Occipital lobe (tissue), 2 donors: ENCODE results near the gene GNAI2. TPM values are rescaled to one million over a fixed set of nuclear protein-coding genes. Genes with fewer than 3 reads are reported as not detected.
"Not testable (repeated sequence)": the region's sequence is repeated elsewhere in the genome, so short reads cannot be mapped to it uniquely, and the experiment has no call there.

Experiments
- DNase-seq: peaks from one replicate; lab custom pipeline; 2025; lab: John Stamatoyannopoulos, UW
- total RNA-seq: library from RNA; depleted of rRNA; stranded (reverse); fragments of >200 nt; gene quantifications from one replicate; pipeline ENCODE4 v1.2.3, GENCODE V29; 2014

GNAI2 gene
- total RNA-seq, 1 donor from 2014 or later, result 84.5 TPM

DNA sequence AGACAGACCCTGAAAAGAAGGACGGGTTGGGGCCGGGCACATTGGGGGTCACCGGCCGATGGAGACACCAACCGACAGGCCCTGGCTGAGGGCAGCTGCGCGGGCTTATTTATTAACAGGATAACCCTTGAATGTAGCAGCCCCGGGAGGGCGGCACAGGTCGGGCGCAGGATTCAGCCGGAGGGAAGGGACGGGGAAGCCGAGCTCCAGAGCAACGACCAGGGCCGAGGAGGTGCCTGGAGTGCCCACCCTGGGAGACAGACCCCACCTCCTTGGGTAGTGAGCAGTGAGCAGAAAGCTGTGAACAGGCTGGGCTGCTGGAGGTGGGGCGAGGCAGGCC is 40.7 kb downstream of the GNAI2 start:
- no peak for DNase-seq

DNA sequence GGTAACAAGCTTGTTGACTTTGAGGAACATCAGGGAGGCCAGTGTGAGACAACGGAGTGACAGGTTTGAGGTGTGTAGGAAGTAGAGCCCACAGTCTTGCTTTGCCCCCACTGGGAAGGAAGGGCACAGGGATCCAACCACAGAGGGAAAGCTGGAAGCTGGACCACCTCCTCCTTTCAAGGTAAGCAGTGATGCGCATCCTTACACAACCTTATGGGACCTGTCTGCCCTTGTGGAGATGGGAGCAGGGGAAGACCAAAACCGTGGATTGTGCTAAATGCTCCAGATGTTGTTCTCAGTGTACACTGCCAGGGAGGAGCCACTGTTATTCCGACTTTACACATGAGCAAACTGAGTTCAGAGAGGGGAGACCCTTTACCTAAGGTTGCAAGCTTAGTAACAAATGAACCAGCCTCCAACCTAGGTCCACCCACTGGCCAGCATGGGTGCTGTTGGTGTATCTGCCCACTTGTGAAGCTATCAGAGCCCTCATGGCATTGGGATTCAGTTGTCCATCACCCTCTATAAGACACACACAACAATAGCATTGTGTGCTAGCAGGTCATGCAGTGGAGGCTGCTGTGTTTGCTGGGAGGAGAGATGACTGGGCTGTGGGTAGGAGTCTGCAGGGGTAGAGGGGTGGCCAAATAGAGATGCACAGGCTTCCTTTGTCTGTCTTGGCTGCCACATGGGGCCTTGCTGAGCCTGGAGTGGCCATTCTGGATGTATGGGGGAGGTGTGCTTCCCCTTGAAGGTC is 42.3 kb downstream of the GNAI2 start:
- DNase-seq, result no peak

DNA sequence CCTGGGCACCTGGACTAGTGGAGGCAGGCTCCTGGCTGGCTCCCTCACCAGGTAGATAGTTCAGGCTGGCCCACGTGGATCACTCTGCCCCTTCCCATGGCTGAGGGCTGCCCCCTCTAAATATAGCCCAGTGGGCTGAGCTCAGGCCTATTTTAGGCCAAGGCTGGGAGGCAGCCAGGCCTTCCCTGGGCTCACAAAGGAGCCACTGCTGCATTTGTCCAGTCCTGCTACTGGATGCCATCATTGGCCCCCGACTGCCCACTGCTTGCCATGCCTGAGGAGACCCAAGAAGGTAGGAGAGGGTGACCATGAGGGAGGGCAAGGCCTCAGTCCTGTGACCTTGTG is 42.8 kb downstream of the GNAI2 start, which contains the start of gene LSMEM2:
LSMEM2 (plus strand) TSS at position 208 of the 345 bp plus-strand sequence; CDS start at position 235, 27 bp downstream.
- DNase-seq, result no peak

DNA sequence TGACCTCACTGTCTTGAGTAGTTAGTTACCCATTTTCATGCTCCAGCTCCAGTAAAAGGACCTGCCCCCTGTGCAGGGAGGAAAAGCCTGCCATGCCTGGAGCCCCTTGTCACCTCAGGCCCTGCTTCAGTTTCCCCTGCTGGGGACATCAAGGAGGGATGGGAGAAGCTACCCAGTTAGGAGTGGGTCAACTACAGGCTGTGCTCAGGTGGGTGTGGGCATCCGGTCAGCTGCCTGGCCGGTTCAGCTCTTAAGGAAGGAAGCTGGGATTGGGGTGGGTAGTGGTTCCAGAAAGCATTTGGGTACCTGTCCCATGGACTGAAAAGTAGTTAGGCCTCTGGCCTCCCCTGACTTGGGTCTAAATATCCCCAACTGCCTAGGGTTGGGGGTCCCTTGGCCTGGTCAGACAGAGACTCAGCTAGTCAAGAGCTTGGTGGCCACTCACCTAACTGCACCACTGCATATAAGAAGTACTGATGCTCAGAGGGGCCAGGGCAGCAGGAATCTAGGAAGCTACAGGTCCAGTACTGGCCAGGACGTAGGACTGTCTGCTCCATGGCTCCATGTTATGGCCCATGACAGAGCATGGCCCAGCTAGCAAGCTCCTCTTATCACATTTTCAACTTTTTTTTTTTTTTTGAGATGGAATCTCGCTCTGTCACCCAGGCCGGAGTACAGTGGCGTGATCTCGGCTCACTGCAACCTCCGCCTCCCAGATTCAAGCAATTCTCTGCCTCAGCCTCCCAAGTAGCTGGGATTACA is 43.4 kb downstream of the GNAI2 start:
- no peak for DNase-seq

DNA sequence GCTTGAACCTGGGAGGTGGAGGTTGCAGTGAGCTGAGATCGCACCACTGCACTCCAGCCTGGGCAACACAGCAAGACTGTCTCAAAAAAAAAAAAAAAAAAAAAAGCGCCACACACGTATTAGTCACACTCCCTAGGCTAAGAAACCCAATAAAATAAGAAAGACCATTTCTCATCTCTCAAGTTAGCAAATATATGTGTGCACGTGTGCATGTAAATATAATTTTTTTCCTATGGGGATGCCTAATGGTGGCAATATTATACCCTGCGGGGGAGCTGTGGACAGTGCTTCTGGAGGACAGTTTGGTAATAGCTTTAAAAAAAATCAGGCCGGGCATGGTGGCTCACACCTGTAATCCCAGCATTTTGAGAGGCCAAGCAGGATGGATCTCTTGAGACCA is 48.1 kb downstream of the GNAI2 start:
- DNase-seq, result not testable (repeated sequence)

DNA sequence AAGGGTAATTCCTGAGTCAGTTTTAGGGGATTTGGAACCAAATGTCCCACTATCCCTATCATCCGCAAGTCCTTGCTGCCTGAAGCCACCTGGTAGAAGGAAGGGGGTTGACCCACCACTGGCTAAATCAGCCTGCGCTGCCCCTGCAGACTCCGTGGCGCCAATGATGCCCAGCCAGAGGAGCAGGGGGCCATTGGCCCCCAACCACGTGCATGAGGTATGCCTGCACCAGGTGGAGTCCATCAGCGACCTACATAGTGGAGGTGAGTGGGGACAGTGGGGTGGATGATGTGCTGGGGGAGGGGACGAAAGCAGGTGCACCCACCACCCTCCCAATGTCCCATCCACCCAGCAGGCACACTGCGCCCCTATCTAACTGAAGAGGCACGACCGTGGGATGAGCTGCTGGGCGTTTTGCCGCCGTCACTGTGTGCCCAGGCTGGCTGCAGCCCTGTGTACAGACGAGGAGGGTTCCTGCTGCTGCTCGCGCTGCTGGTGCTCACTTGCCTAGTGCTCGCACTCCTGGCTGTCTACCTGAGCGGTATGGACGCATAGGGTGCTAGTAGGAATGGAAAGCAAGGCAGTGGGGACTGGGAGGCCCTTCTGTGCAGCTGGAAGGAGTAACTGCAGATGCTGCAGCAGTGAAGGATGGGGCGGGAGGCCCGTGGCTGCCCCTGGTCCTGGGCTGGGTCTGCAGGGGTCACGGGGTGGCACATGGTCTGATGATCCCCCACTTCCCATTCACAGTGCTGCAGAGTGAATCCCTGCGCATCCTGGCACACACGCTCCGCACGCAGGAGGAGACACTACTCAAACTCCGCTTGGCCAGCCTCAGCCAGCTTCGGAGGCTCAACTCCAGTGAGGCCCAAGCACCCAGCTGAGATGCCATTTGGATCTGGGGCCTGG is 50.6 kb downstream of the GNAI2 start:
- no peak for DNase-seq

DNA sequence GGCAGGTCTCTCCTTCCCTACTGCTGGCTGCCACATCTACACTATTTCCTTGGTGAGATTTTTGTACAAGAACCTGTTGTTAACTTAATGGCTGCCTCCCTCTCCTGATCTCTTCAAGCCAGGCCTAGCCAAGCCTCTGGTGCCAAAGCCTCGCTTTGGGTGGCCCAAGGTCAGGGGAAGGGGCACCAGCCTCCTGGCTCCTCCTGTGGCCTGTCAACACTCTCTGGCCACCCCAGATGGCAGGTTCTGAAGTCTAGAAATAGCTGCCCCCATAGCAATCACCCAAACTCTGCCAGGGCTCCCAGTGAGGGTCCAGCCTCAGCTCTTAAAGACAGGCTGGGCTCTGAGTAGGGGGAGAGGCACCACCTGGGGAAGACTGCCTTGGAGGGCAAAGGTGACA is 51.3 kb downstream of the GNAI2 start:
- DNase-seq, result no peak

DNA sequence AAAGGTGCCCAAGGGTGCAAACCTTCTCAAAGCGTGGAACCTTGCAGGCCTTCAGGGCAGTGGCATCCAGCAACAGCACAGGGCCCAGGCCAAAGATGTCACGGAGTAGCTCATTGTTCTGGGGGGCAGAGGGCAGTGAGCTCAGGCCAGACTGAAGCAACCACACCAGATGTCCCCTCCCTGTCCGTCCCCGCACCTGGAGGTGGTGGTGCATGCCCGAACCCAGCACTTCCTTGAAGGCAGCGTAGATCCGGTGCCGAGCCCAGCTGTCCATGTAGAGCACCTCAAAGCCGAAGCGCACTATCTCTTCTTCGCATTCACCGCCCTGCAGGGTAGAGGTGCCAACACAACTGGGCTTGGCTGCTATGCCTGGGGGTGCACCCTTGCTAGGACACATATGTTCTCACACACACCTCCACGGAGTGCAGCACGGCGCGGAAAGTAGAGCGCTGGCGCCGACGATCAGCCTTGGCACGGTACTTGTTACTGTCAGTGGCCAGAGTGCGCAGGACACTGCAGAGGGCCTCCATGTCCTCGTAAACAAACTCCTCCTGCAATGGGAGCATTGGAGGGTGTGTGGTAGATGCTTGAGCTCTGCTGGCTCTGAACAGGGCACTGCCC is 52.5 kb downstream of the GNAI2 start:
- no peak for DNase-seq

DNA sequence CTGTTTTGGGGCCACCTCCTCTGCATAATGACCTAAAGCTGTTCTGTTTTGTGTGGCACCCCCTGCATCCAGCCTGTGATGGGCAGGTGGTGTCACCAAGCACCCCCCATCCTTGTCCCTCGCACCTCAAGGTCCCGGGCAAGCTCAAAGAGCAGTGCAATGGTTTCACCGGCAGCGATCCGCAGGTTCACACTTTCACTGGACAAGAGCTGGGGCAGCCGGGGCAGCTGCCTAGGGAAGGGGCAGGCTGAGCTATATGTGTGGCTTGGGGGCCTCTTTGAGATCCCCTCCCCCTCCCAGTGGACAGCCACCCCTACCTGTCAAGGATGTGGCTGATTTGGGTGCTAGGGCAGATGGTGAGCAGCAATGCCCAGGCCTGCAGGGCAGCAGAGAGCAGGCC is 53.1 kb downstream of the GNAI2 start:
- no peak for DNase-seq

DNA sequence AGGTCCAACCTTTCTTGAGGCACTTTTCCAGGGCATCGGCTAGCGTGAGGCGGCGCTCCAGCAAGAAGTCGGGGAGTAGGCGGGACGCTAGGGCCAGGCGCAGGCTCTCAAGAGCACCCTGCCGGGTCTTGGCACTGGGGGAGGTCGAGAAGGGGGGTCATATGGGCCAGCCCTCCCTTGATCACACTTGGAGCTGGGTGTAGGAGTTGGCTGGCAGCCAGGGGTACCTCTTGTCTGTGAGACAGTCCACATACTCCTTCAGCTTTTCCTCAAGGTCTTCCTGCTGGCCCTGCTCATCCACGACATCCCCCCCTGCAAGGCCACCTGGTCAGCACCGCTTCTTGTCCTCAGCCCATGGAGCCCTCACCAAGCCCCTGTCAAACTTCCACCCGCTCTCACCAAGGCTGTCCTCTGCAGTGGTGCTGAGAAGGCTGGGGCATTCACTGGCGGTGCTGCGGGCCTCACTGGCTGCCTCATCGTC is 54.2 kb downstream of the GNAI2 start:
- DNase-seq, result no peak

DNA sequence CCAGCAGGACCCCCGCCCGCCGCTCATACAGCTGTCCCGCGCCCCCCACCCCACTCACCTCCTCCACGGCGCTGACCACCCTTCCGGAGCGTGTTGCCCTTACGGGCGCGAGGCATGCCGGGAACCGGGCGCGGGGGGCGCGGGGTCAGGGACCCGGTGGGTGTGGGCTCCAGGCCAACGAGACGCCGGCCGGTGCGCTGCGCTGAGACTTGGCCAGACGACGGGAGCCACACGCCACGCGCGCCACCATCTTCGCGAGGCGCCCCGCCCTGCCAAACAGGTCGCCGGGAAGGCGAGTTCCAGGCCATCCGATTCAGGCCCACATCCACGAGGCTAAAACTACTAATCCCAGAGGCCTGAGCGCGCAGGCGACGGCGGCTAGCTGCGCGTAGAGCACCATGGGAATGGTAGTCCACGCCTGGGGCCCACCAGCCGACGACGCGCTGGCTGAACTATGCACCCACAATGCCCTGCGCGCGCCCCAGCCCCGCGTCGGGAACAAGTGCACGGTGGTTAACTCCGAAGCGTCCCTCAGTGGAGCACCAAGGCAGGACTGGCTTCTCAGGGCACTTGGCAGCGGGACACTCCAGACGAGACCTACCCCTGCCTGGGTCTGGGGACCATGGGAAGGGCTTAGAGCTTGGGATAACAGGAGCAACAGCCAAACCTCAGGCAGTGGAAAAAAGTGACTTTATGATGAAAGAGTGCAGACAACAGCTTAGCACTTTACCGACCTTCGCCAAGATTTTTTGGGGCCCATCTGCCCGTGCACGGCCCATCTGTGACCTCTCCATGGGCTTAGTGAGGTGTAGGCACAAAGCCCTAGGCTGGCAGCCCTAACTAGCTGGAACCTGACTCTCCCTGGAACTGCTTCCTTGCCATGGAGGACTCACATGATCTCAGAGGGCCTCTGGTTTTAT is 56.4 kb downstream of the GNAI2 start, which contains the start of gene IFRD2:
IFRD2 (minus strand) TSS at position 271 of the 920 bp plus-strand sequence; CDS start at position 116, 155 bp downstream.
- DNase-seq, result peak; percentile 98

DNA sequence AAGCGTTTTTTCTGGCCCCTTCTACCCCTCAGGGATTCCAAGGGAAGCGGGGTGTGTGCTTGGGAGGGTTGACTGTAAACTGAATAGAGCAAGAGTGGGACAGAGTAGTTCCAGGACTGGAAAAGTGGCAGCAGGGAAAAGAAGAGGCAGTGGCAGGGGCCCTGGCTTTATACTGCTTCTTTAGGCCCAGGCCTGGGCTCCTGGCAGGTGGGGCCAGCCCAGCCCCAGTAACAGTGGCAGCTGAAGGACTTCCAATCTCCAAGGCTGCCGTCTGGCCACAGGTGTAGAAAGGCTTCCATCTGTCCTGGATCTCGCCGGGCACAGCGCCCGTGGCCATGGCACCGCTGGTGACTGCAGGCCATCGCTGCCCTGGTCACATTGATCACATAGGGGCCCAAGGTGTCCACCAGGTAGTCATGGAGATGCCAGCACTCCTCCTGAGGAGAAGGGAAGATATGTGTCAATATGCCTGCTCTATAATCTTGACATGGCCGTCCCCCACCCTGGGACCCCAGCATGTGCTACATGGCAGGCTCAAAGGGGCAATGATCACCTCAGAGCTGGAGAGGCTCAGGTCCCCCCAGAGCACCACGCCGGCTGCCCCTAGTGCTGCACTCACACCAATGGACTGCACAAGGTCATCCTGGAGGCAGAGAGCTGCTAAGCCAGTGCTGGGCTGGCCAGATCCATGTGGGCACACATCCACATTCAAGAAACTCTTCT is 57.2 kb downstream of the GNAI2 start:
- DNase-seq, result no peak

DNA sequence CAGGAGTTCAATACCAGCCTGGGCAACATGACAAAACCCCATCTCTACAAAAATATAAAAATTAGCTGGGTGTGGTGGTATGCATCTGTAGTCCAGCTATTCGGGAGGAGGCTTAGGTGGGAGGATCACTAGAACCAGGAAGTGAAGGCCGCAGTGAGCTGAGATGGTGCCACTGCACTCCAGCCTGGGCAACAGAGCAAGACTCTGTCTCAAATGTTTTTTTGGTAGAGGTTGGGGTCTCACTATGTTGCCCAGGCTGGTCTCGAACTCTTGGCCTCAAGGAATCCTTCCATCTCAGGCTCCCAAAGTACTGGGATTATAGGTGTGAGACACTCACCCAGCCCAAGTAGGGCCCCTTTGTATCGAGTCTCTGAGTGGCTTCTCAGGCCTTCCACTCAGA is 58.1 kb downstream of the GNAI2 start:
- no peak for DNase-seq

DNA sequence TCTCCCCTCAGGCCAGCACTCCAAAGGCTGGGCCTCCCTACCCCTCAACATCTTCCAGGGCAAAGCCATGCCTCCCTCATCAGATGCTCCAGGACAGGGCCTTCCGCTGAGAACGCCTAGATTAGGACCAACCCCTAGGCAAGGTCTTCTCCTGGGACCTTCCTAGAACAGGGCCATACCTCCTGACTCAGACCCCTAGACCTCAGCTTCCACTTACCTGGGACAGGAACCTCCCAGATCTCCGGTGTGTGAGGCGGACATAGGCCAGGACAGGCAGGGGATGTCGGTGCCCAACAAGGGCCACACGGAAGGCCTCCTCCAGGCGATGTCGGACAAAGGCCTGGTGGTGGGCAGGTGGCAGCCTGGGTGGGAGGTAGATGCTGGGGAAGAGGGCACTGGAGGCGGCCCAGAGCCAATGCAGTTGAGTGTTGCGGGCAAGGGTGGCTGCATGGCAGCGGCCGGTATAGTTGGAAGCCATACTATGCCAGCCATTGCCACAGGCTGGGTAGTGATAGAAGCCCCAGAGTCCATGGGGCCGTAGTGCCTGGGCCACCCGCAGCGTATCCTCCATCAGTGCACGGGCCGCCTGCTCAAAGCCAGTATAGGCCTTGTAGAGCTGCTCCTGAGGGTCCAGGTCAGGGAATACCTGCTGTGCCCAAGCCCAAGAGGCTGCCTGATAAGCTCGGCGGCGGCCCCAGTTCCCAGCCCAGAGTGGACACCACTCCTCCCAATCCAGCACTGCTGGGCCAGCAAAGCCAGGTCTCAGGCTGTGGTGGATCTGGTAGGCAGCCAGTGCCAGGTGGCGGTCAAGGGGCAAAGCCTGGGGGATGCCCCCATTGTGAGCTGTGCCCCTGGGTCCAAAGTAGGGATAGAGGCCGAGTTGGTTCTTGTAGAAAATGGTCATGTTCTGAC is 58.7 kb downstream of the GNAI2 start:
- no peak for DNase-seq

DNA sequence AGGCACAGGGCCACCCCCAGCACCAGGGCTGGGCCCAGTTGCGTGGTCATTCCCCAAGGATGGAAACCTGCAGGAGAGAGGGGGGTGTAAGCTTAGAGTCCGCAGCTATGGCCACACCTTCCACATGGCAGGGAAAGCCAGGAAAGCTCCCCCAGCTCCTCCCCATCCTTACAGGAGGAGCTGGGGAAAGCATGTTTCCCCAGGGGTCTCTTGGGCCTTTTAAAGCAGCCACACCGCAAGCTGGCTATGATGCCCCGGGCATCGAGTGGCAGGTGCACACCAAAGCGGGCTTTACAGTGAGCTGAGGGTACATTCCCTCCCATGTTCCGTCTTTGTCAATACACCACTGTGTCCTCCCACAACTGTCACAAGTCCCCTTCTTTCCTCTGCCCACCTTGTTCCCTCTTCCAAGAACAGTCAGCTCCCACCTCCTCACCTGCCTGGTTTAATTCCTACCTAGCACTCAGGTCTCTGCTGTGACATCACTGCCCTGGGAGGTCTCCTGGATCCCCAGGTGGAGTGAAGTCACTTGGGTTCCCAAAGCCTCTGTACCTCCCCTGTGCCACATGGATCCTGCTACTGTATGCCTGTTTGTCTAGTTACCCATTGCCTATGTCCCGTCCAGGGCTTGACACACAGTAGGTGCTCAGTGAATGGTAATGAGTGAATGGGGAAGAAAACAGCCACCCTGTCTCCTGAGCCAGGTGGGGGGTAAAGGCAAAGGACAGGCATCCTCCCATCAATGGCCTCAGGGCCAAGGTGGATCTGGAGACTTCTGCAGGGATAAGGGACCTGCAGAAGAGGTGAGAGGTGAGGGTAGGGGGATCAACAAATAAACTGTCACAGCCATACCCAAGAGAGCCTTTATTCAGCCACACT is 59.8 kb downstream of the GNAI2 start:
- DNase-seq, result no peak

DNA sequence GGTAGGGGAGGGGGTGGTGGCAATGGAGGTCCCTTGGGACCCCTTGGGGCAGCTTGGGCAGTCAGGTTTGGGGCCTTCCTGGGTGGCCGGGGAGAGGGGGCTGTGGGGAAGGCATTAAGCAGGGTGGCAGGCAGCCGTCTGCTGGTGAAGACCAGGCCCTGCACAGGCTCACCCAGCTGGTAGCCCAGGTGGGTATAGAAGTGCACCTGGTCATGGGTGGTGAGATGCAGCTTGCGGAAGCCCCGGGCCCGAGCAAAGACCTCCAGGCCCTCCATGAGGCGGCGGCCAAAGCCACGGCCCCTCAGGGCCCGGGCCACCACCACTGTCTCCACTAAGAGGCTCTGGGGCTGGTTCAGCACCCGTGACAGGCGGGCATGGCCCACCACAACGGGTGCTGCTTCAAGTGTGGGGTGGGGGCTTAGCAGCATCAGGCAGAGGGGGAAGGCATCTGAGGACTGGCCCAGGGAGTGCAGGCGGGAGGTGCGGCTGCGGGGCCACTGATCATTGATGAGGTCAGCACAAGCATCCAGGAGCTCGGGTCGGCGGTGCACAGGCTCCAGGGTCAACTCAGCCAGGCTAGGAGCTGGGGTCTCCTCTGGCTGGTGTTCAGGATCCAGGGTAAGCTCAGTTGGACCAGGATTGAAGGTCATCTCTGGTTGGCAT is 60.8 kb downstream of the GNAI2 start:
- DNase-seq, result no peak

DNA sequence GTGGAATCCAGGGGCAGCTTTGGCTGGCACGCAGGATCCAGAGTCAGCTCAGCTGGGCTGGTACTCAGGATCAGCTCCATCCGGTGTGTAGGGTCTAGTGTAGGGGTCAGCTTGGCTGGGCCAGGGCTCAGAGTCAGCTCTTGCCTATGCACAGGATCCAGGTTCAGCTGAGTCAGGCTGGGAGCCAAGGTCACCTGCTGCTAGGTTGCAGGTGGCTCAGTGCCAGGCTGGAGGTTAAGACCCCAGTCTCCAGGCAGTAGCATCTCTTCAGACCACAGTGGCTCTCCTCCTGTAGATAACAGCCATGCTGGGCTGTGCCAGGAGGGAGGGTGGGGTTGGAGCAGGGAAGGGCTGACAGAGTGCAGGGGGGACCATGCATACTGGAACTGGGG is 61.4 kb downstream of the GNAI2 start:
- DNase-seq, result no peak
